Activated CD8-positive, alpha-beta T cell treated with anti-CD3 and anti-CD28 coated beads for 36 hours (primary cell): ENCODE measurements around the gene ANO7. TPM values are rescaled to one million over a fixed set of nuclear protein-coding genes. Genes with fewer than 3 reads are reported as not detected.
A peak's percentile ranks its signal among the peaks of the same experiment; 100 is the strongest.

Experiments
- ATAC-seq: fragments of 200-7000 bp; cut with Tn5 transposase; one replicate; pipeline ENCODE4 v1.10.0; 2021; ENCODE audit warnings: mild to moderate bottlenecking, moderate library complexity
- CTCF ChIA-PET: fragments of 350-600 bp; sonication (Branson Sonifier 250); formaldehyde crosslinking; loops from one replicate; lab custom pipeline; 2021; ENCODE audit warnings: antibody characterized with exemption; lab: Charles Lee
- POLR2A ChIA-PET: fragments of 350-600 bp; sonication (Branson Sonifier 250); formaldehyde crosslinking; loops from one replicate; lab custom pipeline; 2021; ENCODE audit warnings: antibody characterized with exemption; lab: Charles Lee
- DNase-seq: peaks from one replicate; pipeline ENCODE4 v3.0.0-alpha.2; 2020
- H3K27ac Mint-ChIP-seq: one replicate; pipeline ENCODE4 v1.8.0; 2021; ENCODE audit warnings: mild to moderate bottlenecking, mixed read lengths
- H3K27me3 Mint-ChIP-seq: one replicate; pipeline ENCODE4 v1.8.0; 2021; ENCODE audit warnings: mixed read lengths
- H3K36me3 Mint-ChIP-seq: one replicate; pipeline ENCODE4 v1.8.0; 2021; ENCODE audit warnings: low read depth, mixed read lengths
- H3K4me1 Mint-ChIP-seq: one replicate; pipeline ENCODE4 v1.8.0; 2021; ENCODE audit warnings: low read depth, mixed read lengths
- H3K4me3 Mint-ChIP-seq: one replicate; pipeline ENCODE4 v1.8.0; 2021; ENCODE audit warnings: mild to moderate bottlenecking, moderate library complexity, mixed read lengths
- H3K9me3 Mint-ChIP-seq: one replicate; pipeline ENCODE4 v1.8.0; 2021; ENCODE audit warnings: mixed read lengths
- intact Hi-C: fragments of 100-400 bp; cut with micrococcal nuclease; formaldehyde crosslinking; loops from one replicate; pipeline ENCODE4 v1.10.0; 2022
- total RNA-seq, 2 experiments: library from RNA; stranded (reverse); gene quantifications; one replicate each; pipeline ENCODE4 v1.2.3, GENCODE V29; 2021
- TF ChIP-seq, protein P1 (sequence below): fragments of 200-600 bp; IDR thresholded peaks from one replicate; pipeline ENCODE4 v1.8.0; 2022; ENCODE audit warnings: antibody characterized with exemption, mild to moderate bottlenecking

The ANO7 gene
- total RNA-seq, 2 experiments from 2014 or later = 5.1 to 5.4 TPM

DNA sequence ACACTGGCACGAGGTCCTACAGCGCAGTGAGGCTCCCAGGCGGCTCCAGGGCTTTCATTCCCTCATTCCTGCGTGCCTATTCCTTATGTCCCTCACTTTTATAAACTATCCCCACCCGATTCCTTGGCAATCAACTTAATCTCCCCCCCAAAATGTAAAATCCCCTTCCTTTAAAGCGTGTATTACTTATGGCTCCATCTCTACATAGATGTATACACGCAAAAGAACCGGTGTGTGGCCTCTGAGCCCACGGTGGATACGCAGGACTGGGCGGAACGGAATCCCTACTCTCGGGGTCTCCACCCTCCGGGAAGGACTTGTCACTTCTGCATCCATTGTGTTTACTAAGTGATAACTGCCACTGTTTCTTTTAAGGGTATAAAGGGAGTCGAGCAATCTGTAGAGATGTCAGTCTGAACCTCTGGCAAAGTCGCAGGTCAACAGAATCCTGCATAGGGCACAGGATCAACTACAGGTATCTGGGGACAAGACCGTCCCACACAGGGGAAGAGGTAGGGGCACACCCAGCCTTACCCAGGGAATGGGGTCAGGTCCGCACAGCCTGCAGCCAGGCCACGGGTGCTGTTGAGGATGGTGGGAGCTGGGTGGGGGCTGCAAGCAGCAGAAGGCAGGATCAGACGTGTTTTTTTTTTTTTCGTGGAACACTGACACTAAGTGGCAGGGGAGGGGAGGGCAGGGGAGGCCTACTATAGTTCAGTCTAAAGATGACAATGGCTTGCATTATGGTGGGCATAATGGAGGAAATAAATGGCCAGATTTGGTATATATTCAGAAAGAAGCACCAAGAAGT lies 84.9 kb downstream of the ANO7 start:
- Mint-ChIP-seq H3K4me1 (peaks cover 46% of the 10 kb centered on the region), H3K9me3 (peaks cover 4% of the 10 kb centered on the region), H3K36me3 (peaks cover 19% of the 10 kb centered on the region), H3K27me3 (no peaks in the 10 kb centered on the region), H3K4me3 (peak overlapping the region; percentile 70), H3K27ac (peak overlapping the region; percentile 47)
- CTCF ChIA-PET = no interaction called here
- intact Hi-C loops = no loop called here
- DNase-seq (peak; percentile 21), ATAC-seq (no peak)
- POLR2A ChIA-PET = interaction anchor here (1.3 kb wide), 1 partner anchor 10 kb away, joined by 5 read pairs; no protein-coding TSS in a partner anchor
- TF ChIP-seq, protein P1, sequence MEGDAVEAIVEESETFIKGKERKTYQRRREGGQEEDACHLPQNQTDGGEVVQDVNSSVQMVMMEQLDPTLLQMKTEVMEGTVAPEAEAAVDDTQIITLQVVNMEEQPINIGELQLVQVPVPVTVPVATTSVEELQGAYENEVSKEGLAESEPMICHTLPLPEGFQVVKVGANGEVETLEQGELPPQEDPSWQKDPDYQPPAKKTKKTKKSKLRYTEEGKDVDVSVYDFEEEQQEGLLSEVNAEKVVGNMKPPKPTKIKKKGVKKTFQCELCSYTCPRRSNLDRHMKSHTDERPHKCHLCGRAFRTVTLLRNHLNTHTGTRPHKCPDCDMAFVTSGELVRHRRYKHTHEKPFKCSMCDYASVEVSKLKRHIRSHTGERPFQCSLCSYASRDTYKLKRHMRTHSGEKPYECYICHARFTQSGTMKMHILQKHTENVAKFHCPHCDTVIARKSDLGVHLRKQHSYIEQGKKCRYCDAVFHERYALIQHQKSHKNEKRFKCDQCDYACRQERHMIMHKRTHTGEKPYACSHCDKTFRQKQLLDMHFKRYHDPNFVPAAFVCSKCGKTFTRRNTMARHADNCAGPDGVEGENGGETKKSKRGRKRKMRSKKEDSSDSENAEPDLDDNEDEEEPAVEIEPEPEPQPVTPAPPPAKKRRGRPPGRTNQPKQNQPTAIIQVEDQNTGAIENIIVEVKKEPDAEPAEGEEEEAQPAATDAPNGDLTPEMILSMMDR = no peak

DNA sequence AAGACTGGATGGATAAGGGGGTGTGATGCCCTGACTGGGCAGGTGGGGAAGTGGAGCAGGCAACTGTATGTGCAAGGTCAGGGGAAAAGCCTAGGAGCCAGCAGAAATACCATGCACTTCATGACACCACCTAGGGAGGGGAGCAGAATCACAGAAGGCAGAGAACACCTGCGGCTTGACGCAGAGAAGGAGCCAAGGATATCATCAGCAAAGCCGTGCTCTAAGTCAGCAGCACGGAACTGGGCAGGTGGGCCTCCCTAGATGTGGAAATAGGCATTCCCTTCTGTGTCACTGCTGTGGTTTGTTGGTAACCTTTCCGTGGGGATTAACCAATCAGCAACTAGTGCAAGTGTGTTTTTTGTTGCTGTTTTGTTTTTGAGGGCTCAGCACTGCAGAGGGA lies 85.7 kb downstream of the ANO7 start:
- peaks cover 17% of the 10 kb centered on the region for H3K36me3 Mint-ChIP-seq
- intact Hi-C loops = no loop called here
- POLR2A ChIA-PET = interaction anchor here (1.3 kb wide), 1 partner anchor 10 kb away, joined by 5 read pairs; no protein-coding TSS in a partner anchor

More for the DNA sequence above, 85.7 kb downstream of the ANO7 start:
- DNase-seq = no peak
- CTCF ChIA-PET = no interaction called here
- Mint-ChIP-seq H3K4me3 (no peak overlapping the region), H3K4me1 (peaks cover 41% of the 10 kb centered on the region), H3K27me3 (no peaks in the 10 kb centered on the region), H3K27ac (no peak overlapping the region), H3K9me3 (peaks cover 4% of the 10 kb centered on the region)
- TF ChIP-seq, protein P1 = no peak
- ATAC-seq = no peak

Other genes with a start within 250 kb of the ANO7 start
- gene SNED1, start 190.1 kb upstream of the ANO7 start, total RNA-seq = 1 to 10 TPM; 1.4 to 1.8 TPM
- gene MTERF4, start 86.4 kb upstream of the ANO7 start, total RNA-seq = 10 to 100 TPM; 33.2 to 36.6 TPM
- gene PASK, start 39.2 kb upstream of the ANO7 start, total RNA-seq = 10 to 100 TPM; 71.3 to 74.8 TPM
- gene PPP1R7, start 38.2 kb upstream of the ANO7 start, total RNA-seq = 10 to 100 TPM; 82.9 to 88.7 TPM
- 100 to 1,000 TPM; 259 to 266 TPM for gene HDLBP, start 127.0 kb downstream of the ANO7 start, total RNA-seq
- gene SEPTIN2, start 127.2 kb downstream of the ANO7 start, total RNA-seq = 100 to 1,000 TPM; 210 to 211 TPM
- gene FARP2, start 167.6 kb downstream of the ANO7 start, total RNA-seq = 10 to 100 TPM; 31.9 to 32.8 TPM